Upper lobe of left lung (tissue), 6 donors: Measurements from ENCODE around the gene KCTD5. TPM values are rescaled to one million over a fixed set of nuclear protein-coding genes. Genes with fewer than 3 reads are reported as not detected.
"Not testable (repeated sequence)": the region's sequence is repeated elsewhere in the genome, so short reads cannot be mapped to it uniquely, and the experiment has no call there.

Experiments used
- ATAC-seq, 2 donors: fragments of 200-7000 bp; cut with Tn5 transposase; one replicate each; pipeline ENCODE4 v1.9.1; 2022; ENCODE audit warnings: mild to moderate bottlenecking in 2 of 2, moderate library complexity in 2 of 2; ENCODE audit not compliant: low FRiP score in 2 of 2
- DNase-seq, 2 donors: peaks; one replicate each; pipeline ENCODE4 v3.0.0-alpha.2; 2019 to 2020
- H3K27ac ChIP-seq, 4 donors: fragments of 200-600 bp; sonication (generic); one replicate each; pipeline ENCODE4 v1.5.1; 2016 to 2019
- H3K27me3 ChIP-seq, 4 donors: fragments of 200-600 bp; sonication (generic); one replicate each; pipeline ENCODE4 v1.5.1; 2017 to 2019
- H3K36me3 ChIP-seq, 4 donors: fragments of 200-600 bp; sonication (generic); one replicate each; pipeline ENCODE4 v1.5.1; 2016 to 2019
- H3K4me1 ChIP-seq, 4 donors: fragments of 200-600 bp; sonication (generic); one replicate each; pipeline ENCODE4 v1.5.1; 2018 to 2019
- H3K4me3 ChIP-seq, 4 donors: fragments of 200-600 bp; sonication (generic); one replicate each; pipeline ENCODE4 v1.5.1; 2017 to 2019; ENCODE audit warnings: mild to moderate bottlenecking in 2 of 4, moderate library complexity in 1 of 4
- H3K9me3 ChIP-seq, 4 donors: fragments of 200-600 bp; sonication (generic); one replicate each; pipeline ENCODE4 v1.5.1; 2018 to 2019
- EP300 ChIP-seq, 4 donors: sonication (generic); formaldehyde crosslinking; IDR thresholded peaks; one replicate each; pipeline ENCODE4 v1.5.1; 2017; ENCODE audit warnings: antibody characterized with exemption in 4 of 4, control low read depth in 2 of 4
- POLR2A ChIP-seq, 4 donors: fragments of 450-650 bp; IDR thresholded peaks; one replicate each; pipeline ENCODE4 v1.5.1; 2016 to 2017; ENCODE audit warnings: antibody characterized with exemption in 4 of 4, mild to moderate bottlenecking in 2 of 4
- POLR2AphosphoS5 ChIP-seq, 2 donors: sonication (generic); formaldehyde crosslinking; IDR thresholded peaks; one replicate each; pipeline ENCODE4 v1.5.1; 2017; ENCODE audit warnings: antibody characterized with exemption in 2 of 2
- WGBS, 2 donors: methylation state at CpG; one replicate each; pipeline ENCODE4 v1.1.5; 2017 to 2018; 5-methylcytosine and 5-hydroxymethylcytosine counted together
- total RNA-seq, 6 donors: library from RNA; depleted of rRNA in 4 of 6; stranded (reverse); fragments of >200 nt in 4 of 6; gene quantifications; one replicate each; pipeline versions ENCODE4 v1.1.0 to v1.2.1, GENCODE V29; 2016 to 2021
- TF ChIP-seq, protein P1 (sequence below), 6 experiments: fragments of 450-650 bp in 4 of 6; fragments of 200-600 bp in 2 of 6; sonication (generic) in 2 of 6; IDR thresholded peaks; one replicate each; pipeline ENCODE4 v1.5.1; 2016 to 2019; ENCODE audit warnings: antibody characterized with exemption in 6 of 6
- donor health status: DM: no; HTN: no; CAD: no; lungs with moderate emphysema.
- donor health status: DM: no; HTN: yes; CAD: no; lungs with severe emphysema.

Gene KCTD5
- total RNA-seq, 6 donors from 2014 or later = 25.7 to 45.5 (median 33.0) TPM

DNA sequence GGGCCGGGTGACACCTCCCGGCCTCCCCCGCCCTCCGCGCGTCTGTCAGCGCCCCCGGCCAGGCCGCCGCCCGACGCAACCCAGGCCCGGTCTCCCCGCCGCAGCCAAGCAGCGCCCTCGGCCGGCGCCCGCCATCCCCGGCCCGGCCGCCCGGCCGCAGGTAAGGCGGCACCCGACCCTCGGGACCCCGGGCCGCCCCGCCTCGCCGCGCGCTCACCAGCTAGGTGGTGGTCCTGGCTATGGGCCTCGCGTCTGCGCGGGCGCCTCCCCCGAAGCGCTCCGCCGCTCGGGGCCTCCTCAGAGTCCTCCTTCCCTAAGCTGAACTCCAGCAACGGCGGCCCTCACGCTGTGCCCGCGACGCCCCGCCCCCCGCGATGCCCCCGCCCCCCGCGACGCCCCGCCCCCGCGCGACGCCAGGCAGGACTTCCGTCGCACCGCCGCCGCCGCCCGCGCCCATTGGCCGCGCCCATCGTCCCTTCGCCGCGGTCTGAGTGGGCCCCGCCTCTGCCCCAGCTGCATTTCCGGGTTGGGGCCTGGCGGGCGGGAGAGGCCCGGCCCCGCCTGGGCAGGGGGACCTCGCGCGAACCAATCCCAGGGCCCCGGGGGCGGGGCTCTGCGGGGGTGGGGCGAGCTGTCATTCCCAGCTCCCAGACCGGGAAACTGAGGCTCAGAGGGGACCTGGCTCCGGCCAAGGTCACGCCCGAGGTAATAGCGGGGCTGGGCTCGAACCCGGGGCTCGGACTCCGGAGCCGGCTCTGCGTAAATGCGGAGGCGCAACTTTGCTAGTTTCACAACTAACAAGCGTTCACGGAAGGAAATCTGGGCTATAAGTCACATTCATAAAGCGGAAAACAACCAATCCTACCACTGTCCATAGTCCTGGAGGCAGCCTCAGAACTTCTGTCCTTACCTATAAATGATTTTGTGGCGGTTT lies 9.0 kb upstream of the KCTD5 start:
- peak; percentile 97 to 98 for ATAC-seq
- H3K9me3 ChIP-seq = no peaks in the 10 kb centered on the region
- H3K27me3 ChIP-seq = no peaks in the 10 kb centered on the region
- H3K27ac ChIP-seq = peak overlapping the region; percentile 82 to 91 (median 89)
- peaks cover 0 to 9% (median 7%) of the 10 kb centered on the region in 4 donors for H3K36me3 ChIP-seq
- WGBS, 2 donors = 0 to 1% methylated on average over 16 to 54 of the region's 107 CpGs
- peak; percentile 95 to 99 for DNase-seq
- TF ChIP-seq, protein P1, sequence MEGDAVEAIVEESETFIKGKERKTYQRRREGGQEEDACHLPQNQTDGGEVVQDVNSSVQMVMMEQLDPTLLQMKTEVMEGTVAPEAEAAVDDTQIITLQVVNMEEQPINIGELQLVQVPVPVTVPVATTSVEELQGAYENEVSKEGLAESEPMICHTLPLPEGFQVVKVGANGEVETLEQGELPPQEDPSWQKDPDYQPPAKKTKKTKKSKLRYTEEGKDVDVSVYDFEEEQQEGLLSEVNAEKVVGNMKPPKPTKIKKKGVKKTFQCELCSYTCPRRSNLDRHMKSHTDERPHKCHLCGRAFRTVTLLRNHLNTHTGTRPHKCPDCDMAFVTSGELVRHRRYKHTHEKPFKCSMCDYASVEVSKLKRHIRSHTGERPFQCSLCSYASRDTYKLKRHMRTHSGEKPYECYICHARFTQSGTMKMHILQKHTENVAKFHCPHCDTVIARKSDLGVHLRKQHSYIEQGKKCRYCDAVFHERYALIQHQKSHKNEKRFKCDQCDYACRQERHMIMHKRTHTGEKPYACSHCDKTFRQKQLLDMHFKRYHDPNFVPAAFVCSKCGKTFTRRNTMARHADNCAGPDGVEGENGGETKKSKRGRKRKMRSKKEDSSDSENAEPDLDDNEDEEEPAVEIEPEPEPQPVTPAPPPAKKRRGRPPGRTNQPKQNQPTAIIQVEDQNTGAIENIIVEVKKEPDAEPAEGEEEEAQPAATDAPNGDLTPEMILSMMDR (IDR thresholded peaks at IDR 0.05) = peak in 3 of 6 experiments; percentile 15 to 24 (median 16)
- TF ChIP-seq POLR2AphosphoS5 (IDR thresholded peaks at IDR 0.05) (peak; percentile 32 to 48), EP300 (IDR thresholded peaks at IDR 0.05) (no peak), POLR2A (IDR thresholded peaks at IDR 0.05) (peak in 3 of 4 donors; percentile 58 to 84 (median 68))
- peaks cover 15 to 36% (median 22%) of the 10 kb centered on the region in 4 donors for H3K4me1 ChIP-seq
- peak overlapping the region; percentile 70 to 78 (median 76) for H3K4me3 ChIP-seq

DNA sequence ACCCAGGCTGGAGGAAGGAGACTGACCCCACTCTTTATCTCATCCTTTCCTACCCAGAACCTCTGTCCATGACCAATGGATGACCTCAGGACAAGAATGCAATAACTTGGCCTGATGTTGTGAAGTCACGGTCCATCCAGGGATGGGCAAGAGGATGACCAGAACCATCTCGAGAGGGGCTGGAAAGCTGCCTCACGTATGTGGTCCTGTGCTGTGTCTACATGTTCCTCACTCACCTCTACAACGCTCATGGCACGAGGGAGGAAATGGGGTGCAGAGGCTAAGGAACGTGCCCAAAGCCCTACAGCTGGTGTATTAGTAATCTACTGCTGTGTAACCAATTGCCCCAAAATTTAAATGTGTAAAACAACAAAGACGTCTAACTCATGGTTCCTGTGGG lies 7.3 kb upstream of the KCTD5 start:
- Histone ChIP-seq H3K36me3 (no peaks in the 10 kb centered on the region), H3K4me1 (peaks cover 12 to 29% (median 18%) of the 10 kb centered on the region in 4 donors), H3K4me3 (no peak overlapping the region), H3K27ac (peak overlapping the region in 2 of 4 donors; percentile 72 to 87), H3K27me3 (no peaks in the 10 kb centered on the region), H3K9me3 (no peaks in the 10 kb centered on the region)
- TF ChIP-seq EP300 (IDR thresholded peaks at IDR 0.05) = no peak
- no peak for TF ChIP-seq POLR2A (IDR thresholded peaks at IDR 0.05)
- 81 to 82% methylated on average over 7 of the region's 7 CpGs for WGBS, 2 donors
- DNase-seq = no peak
- no peak for ATAC-seq

DNA sequence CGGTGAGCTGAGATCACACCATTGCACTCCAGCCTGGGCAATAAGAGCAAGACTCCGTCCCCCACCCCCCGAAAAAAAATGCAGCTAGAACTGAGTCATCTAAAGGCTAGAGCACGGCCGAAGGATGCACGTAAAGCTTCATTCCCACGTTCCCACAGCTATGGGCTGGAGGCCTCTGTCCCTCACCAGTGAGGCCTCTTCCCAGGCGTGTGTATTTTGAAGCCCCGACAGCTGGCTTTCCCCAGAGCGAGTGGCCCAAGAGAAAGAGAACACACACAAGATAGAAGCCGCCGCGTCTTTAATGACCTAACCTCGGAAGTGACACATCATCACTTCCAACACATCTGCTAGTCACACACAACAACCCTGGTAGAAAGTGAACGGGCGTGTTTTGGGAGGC lies 6.6 kb upstream of the KCTD5 start:
- Histone ChIP-seq H3K27me3 (no peaks in the 10 kb centered on the region), H3K4me3 (no peak overlapping the region), H3K36me3 (no peaks in the 10 kb centered on the region), H3K4me1 (peaks cover 12 to 26% (median 17%) of the 10 kb centered on the region in 4 donors), H3K27ac (peak overlapping the region in 1 of 4 donors; percentile 72), H3K9me3 (no peaks in the 10 kb centered on the region)
- TF ChIP-seq EP300 (IDR thresholded peaks at IDR 0.05) (no peak), POLR2A (IDR thresholded peaks at IDR 0.05) (no peak), POLR2AphosphoS5 (IDR thresholded peaks at IDR 0.05) (no peak)
- TF ChIP-seq, protein P1 (IDR thresholded peaks at IDR 0.05) = no peak
- whole genome bisulfite sequencing, 2 donors = 83% methylated on average over 16 of the region's 16 CpGs
- DNase-seq (no peak), ATAC-seq (no peak)

DNA sequence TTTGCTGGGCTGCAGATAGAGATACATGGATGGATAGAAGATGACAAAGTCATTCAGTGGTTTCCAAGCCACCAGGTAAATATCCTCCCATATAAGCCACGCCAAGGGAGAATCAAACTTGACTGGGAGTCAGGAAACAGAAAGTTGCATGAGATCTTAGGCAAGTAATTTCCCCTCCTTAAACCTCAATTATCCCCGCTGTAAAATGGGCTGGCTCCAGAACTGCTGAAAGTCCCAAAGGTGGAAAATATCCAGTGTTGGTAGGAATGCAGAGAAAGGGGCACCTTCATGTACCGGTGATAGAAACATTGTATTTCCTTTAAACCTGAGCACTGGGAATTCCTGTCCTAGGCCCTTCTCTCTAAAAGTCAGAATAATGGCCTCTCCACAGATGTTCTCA lies 5.4 kb upstream of the KCTD5 start:
- H3K36me3 ChIP-seq, H3K27ac ChIP-seq, H3K4me3 ChIP-seq, ATAC-seq, DNase-seq, H3K27me3 ChIP-seq, H3K9me3 ChIP-seq: not testable (repeated sequence)
- peaks cover 16 to 30% (median 19%) of the 10 kb centered on the region in 4 donors for H3K4me1 ChIP-seq
- 90 to 95% methylated on average over 3 of the region's 3 CpGs for WGBS, 2 donors

DNA sequence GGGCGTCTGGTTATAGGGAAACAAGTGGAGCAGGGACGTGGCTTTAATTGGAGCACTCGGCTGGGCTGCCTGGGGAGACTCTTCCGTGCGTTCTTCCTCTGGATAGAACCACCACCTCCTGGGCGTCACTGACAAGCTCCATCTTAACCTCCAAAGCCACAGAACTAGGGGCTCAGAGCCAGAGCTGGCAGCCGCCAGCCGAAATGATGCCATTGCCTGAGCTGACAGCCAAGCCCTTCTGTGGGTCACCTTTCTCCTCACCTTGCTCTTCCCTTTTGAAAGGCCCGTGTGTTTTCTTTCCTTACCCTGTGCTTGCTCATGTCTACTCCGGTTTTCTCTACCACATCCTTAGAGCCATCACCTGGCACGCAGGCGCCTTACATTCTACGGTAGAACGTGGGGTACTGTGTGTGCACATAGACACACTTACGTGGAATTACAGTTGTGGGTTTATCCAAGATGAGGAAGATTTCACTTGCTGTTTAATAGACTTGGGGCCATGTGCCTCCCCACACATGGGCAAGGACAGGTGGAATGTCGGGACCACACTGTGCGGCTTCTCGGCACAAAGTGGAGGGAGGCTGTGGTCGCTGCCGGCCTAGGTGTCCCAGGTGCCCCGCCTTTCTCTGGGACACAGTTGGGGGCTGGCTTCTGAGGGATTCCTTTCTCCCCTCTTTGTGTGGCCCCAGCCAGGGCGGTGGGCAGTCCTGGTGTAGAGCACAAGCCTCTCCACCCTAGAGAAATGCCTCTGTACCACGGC lies 3.9 kb upstream of the KCTD5 start:
- WGBS, 2 donors = 93% methylated on average over 7 to 8 of the region's 23 CpGs
- not testable (repeated sequence) for H3K27me3 ChIP-seq, H3K27ac ChIP-seq, H3K4me3 ChIP-seq, ATAC-seq, H3K9me3 ChIP-seq, H3K36me3 ChIP-seq, DNase-seq
- H3K4me1 ChIP-seq = peaks cover 11 to 32% (median 18%) of the 10 kb centered on the region in 4 donors

DNA sequence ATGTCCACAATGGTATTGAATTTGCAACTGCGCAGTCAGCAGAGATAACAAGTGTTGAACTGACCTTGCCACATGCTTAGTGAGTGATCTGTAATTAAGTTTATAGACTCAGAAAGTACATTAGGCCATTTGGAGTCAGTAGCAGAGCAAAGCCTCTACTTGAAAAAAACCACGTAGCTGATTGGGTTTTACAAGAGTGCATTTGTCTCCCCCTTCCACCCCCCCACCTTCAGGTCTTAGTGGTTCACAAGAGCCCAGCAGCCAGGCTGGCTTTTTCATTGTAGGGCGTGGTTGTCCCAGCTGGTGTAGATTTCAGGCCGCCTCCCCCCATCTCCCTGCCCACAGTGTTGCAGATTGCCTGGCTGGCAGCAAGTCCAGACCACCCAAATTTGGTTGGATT lies 2.4 kb upstream of the KCTD5 start:
- not testable (repeated sequence) for H3K4me3 ChIP-seq, ATAC-seq, H3K9me3 ChIP-seq, DNase-seq, H3K27me3 ChIP-seq, H3K27ac ChIP-seq, H3K36me3 ChIP-seq
- peaks cover 11 to 30% (median 18%) of the 10 kb centered on the region in 4 donors for H3K4me1 ChIP-seq
- 76 to 80% methylated on average over 3 to 4 of the region's 4 CpGs for WGBS, 2 donors

DNA sequence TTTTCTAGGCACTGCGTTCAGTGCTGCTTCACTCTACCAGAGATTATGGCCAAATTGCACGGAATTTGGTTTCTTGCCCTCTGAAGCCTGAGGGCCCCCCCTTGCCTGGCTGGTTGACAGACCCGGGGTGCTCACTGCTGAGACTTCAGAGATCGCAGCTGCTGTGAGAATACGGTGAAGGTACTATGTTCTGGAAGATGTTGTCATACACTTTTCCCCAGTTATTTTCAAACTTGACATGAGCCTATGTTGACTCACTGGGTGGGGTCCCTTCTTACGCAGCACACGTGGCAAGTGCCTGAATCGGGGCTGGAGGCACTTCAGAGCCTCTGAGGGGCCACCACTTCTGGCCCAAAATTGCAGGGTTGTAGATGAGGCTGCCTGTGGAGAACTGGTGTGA lies 2.0 kb upstream of the KCTD5 start:
- peaks cover 11 to 27% (median 18%) of the 10 kb centered on the region in 4 donors for H3K4me1 ChIP-seq
- DNase-seq, H3K9me3 ChIP-seq, H3K4me3 ChIP-seq, H3K27ac ChIP-seq, H3K27me3 ChIP-seq, H3K36me3 ChIP-seq: not testable (repeated sequence)
- 76 to 91% methylated on average over 6 to 8 of the region's 8 CpGs for WGBS, 2 donors
- peak in 1 of 2 donors; percentile 7 for ATAC-seq

DNA sequence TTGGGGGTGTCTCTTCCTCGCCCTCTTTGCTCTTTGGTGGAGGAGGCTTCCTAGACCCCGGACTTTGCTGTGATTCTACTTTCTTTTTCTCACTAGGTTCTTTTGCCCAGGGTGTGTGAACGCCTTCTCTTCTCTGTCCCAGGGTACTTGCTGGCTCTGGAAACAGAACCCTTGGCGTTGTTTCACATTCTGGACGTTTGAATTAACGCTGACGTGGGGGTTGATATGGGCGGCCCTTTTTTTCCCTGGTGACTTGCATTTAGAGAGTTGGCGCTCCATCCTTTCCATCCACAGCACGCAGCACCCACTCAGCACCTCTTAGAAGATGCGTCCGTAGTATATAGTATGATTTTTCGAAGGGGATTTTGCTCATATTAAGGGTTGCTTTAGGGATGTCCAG lies 718 bp downstream of the KCTD5 start:
- 4 to 13% methylated on average over 13 of the region's 13 CpGs for WGBS, 2 donors
- peak overlapping the region; percentile 86 to 99 (median 99) for H3K4me3 ChIP-seq
- peak overlapping the region; percentile 81 to 94 (median 92) for H3K27ac ChIP-seq
- H3K9me3 ChIP-seq, H3K36me3 ChIP-seq, ATAC-seq, H3K27me3 ChIP-seq, DNase-seq: not testable (repeated sequence)
- H3K4me1 ChIP-seq = peaks cover 18 to 41% (median 27%) of the 10 kb centered on the region in 4 donors

DNA sequence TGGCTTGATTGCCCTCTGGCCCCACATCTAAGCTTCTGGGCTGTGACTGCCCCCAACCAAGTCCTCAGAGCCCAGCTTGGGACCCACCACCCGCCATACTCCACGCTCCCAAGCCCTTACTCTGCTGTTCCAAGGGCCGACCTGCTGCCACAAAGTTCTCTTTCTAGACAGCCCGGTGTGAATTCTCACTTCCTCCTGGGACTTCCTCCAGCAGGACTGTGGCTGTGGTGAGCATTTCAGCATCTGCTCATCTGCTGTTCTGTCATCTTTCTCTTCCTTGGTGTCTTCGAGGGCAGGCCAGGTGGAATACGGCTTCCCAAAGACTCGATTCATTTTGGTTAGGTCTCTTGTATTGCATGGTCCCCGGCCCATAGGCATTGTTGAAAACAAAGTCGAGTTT lies 3.8 kb downstream of the KCTD5 start:
- no CpG with 5 or more reads among the region's 9 CpGs for WGBS, 2 donors
- not testable (repeated sequence) for H3K36me3 ChIP-seq, H3K9me3 ChIP-seq, H3K27ac ChIP-seq, H3K4me3 ChIP-seq, H3K27me3 ChIP-seq, DNase-seq
- ATAC-seq = peak in 1 of 2 donors; percentile 9
- H3K4me1 ChIP-seq = peaks cover 18 to 49% (median 26%) of the 10 kb centered on the region in 4 donors
